NCI-H345 treated with DMSO at 0.1 percent for 48 hours (cell line): ENCODE measurements around the gene SYNC.
"Not testable (repeated sequence)": the region's sequence is repeated elsewhere in the genome, so short reads cannot be mapped to it uniquely, and the experiment has no call there.

Experiments
- DNase-seq: peaks from one replicate; lab custom pipeline; 2025; ENCODE audit not compliant: unreplicated experiment; lab: John Stamatoyannopoulos, UW

Gene SYNC

DNA sequence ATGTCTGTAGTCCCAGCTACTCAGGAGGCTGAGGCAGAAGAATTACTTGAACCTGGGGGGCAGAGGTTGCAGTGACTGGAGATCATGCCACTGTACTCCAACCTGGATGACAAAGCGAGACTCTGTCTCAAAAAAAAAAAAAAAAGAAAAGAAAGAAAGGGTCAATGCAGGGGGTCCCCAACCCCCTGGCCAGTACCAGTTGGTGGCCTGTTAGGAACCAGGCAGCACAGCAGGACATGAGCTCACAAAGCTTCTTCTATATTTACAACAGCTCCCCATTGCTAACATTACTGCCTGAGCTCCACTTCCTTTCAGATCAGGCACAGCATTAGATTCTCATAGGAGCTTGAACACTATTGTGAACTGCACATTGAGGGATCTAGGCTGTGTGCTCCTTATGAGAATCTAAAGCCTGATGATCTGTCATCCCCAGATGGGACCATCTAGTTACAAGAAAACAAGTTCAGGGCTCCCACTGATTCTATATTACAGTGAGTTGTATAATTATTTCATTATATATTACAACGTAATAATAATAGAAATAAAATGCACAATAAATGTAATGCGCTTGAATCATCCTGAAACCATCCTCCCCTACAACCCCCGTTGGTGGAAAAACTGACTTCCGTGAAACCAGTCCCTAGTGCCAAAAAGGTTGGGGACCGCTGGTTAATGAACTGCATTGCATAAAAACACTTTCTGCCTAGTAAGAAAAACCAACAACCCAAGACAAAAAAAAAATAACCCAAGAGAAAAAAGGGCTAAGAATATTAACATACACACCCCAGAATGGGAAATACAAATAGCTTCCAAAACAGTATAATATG, 55.0 kb downstream of the SYNC start:
- DNase-seq, result no peak

DNA sequence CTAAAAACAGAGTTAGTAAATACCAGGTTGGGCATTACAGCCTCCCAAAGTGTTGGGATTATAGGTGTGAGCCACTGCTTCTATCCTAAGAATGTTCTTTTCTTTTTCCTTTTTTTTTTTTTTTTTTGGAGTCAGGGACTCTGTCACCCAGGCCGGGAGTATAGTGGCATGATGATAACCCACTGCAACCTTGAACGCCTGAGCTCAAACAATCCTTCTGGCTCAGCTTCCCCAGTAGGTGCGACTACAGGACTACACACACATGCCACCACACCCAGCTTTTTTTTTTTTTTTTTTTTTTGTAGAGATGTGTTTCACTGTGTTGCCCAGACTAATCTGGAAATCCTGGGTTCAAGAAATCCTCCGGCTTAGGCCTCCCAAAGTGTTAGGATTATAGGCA, 58.1 kb downstream of the SYNC start:
- DNase-seq, result no peak

DNA sequence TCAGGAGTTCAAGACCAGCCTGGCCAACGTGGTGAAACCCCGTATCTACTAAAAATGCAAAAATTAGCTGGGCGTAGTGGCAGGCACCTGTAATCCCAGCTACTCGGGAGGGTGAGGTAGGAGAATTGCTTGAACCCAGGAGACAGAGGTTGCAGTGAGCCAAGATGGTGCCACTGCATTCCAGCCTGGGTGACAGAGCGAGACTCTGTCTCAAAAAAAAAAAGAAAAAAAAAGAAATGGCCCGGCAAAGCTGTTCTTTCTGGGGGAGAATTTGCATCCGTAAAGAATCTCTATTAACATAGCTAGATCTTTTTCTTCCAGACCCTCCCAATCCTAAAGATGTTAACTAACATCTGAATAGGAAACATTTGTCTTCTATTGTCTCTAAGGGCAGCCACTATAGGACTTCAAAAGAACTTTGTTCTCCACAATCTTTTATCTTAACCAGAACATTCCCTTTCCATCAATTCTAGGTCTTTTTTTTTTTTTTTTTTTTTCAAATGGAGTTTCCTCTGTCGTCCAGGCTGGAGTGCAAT, 60.2 kb downstream of the SYNC start:
- not testable (repeated sequence) for DNase-seq

DNA sequence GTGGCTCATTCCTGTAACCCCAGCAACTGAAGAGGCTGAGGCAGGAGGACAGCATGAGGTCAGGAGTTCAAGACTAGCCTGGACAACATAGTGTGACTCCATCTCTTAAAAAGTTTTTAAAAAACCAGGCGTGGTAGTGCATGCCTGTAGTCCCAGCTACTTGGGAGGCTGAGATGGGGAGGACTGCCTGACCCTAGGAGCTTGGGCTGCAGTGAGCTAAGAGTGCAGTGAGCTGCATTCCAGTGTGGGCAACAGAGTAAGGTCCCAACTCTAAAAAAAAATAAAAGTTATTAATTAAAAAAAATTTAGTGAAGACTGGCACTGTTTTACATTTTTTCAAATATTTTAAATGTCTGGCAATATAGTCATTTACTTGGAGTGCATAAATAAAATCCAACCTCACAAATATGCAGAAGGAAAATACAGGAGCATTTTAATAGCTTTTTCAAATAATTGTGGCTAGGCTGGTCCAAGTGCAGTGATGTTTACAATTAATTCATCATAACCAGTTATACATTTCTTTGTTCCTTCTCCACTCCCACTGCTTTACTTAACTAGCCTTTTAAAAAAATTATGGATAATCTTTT, 63.0 kb downstream of the SYNC start:
- no peak for DNase-seq

DNA sequence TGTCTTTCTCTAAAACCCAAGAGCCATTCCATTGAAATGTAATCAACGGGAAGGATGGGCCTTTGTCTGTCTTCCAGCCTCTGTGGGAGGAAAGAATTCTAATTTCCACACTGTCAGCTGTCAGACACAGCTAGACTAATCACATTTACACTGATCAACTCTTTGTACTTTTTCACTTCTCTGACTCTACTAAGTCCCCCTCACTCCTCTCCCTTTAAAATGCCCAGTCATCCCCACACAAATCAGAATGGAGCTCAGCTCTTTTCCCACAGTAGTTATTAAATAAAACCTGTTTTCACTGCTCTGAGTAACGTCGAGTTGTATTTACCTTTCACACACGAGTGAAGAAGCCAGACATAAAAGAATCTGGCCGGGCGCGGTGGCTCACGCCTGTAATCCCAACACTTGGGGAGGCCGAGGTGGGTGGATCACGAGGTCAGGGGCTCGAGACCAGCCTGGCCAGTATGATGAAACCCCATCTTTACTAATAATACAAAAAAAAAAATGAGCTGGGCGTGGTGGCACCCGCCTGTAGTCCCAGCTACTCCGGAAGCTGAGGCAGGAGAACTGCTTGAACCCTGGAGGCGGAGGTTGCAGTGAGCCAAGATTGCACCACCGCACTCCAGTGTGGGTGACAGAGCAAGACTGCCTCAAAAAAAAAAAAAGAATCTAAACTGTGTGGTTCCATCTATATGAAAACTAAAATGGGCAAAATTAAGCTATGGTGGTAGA, 65.5 kb downstream of the SYNC start:
- no peak for DNase-seq

DNA sequence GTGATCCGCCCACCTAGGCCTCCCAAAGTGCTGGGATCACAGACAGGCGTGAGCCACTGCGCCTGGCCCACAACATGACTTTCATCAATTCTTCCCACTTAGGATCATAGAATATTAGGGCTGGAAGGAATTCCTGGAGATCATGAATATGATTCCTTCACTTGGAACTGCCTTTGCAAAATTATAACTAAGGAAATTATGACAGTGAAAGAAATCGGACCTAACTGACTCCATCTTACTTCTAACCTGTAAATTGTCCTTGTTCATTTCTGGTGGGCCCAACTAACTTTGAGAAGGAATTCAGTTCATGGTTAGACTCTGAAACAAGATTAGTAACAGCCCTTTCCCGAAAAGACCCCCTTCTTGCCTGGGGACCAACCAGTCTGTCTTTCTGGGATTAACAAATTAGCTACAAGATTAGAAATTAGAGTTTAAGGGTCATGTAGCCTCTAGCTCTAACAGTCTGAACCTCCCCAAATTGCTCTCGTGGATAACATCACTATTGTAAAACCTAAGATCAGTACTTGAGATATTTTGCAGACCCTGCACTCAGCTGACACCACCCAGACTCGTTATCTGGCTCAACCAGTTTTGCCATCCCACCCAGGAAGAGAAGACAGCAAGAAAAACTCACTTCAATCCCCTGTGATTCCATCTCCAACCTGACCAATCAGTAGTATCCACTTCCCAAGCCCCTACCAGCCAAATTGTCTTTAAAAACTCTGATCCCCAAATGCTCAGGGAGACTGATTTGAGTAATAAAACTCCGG, 66.9 kb downstream of the SYNC start:
- no peak for DNase-seq

DNA sequence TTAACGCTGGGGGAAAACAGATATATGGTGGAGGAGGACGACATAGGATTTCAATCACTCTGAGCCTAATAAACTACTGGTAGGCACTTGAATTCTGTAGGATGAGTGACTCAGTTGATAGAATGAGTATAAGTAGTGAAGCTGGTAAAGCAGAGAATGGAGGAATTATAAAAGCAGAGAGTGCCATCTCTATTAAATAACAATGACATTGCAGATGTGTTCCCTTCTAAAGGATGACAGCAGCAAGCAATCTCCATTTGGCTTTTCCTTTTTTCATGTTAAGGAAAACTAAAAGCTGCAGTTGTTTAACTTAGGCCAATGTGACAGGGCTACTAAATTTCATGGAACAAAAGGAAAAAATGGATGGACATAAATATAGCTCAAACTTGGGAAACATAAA, 69.7 kb downstream of the SYNC start:
- DNase-seq, result no peak

DNA sequence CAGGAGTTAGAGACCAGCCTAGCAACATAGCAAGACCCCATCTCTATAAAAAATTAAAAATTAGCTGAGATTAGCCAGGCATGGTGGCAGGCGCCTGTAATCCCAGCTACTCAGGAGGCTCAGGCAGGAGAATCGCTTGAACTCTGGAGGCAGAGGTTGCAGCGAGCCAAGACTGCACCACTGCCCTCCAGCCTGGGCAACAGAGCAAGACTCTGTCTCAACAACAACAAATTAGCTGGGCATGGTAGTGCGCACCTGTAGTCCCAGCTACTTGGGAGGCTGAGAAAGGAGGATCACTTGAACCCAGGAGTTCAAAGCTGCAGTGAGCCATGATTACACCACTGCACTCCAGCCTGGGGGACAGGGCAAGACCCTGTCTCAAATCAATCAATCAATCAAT, 72.4 kb downstream of the SYNC start:
- DNase-seq, result not testable (repeated sequence)
